Suprapubic skin (tissue), 4 donors: ENCODE measurements around the gene FOXO3. TPM values are rescaled to one million over a fixed set of nuclear protein-coding genes. Genes with fewer than 3 reads are reported as not detected.

Experiments used
- DNase-seq, 2 donors: peaks; one replicate each; pipeline ENCODE4 v3.0.0-alpha.2; 2019; ENCODE audit warnings: low spot score in 2 of 2
- H3K27ac ChIP-seq: fragments of 200-600 bp; sonication (generic); one replicate; pipeline ENCODE4 v1.5.1; 2019
- H3K27me3 ChIP-seq: fragments of 200-600 bp; sonication (generic); one replicate; pipeline ENCODE4 v1.5.1; 2019
- H3K36me3 ChIP-seq: fragments of 200-600 bp; sonication (generic); one replicate; pipeline ENCODE4 v1.5.1; 2019
- H3K4me1 ChIP-seq: fragments of 200-600 bp; sonication (generic); one replicate; pipeline ENCODE4 v1.5.1; 2019
- H3K4me3 ChIP-seq: fragments of 200-600 bp; sonication (generic); one replicate; pipeline ENCODE4 v1.5.1; 2019; ENCODE audit warnings: mild to moderate bottlenecking
- H3K9me3 ChIP-seq: fragments of 200-600 bp; sonication (generic); one replicate; pipeline ENCODE4 v1.5.1; 2019
- EP300 ChIP-seq: sonication (generic); formaldehyde crosslinking; IDR thresholded peaks from one replicate; pipeline ENCODE4 v1.6.1; 2017; ENCODE audit warnings: antibody characterized with exemption
- POLR2A ChIP-seq, 2 donors: fragments of 450-650 bp; IDR thresholded peaks; one replicate each; pipeline ENCODE4 v1.6.1; 2017; ENCODE audit warnings: antibody characterized with exemption in 2 of 2, mild to moderate bottlenecking in 2 of 2, moderate library complexity in 2 of 2
- POLR2AphosphoS5 ChIP-seq, 3 donors: sonication (generic); formaldehyde crosslinking; IDR thresholded peaks; one replicate each; pipeline ENCODE4 v1.6.1; 2017; ENCODE audit warnings: antibody characterized with exemption in 3 of 3
- WGBS: methylation state at CpG from one replicate; pipeline ENCODE4 v1.1.5; 2018; 5-methylcytosine and 5-hydroxymethylcytosine counted together
- total RNA-seq, 4 donors: library from RNA; depleted of rRNA; stranded (reverse); fragments of >200 nt; gene quantifications; one replicate each; pipeline ENCODE4 v1.1.0, GENCODE V29; 2016
- TF ChIP-seq, protein P1 (sequence below), 2 donors: fragments of 200-600 bp in 1 of 2; fragments of 450-650 bp in 1 of 2; sonication (generic) in 1 of 2; IDR thresholded peaks; one replicate each; pipeline ENCODE4 v1.5.1; 2016 to 2019; ENCODE audit warnings: antibody characterized with exemption in 2 of 2, mild to moderate bottlenecking in 1 of 2, moderate library complexity in 1 of 2

The FOXO3 gene
- total RNA-seq, 4 donors from 2014 or later: 103 to 141 (median 121) TPM

GRCh38 chr6:108714766-108715414 is 154.2 kb downstream of the FOXO3 start:
- Histone ChIP-seq H3K27me3 (no peaks in the 10 kb centered on the region), H3K9me3 (no peaks in the 10 kb centered on the region), H3K4me1 (peaks cover 8% of the 10 kb centered on the region), H3K36me3 (no peaks in the 10 kb centered on the region), H3K4me3 (no peak overlapping the region), H3K27ac (no peak overlapping the region)
- WGBS: 76% methylated on average over 9 of the region's 9 CpGs
- TF ChIP-seq, protein P1, sequence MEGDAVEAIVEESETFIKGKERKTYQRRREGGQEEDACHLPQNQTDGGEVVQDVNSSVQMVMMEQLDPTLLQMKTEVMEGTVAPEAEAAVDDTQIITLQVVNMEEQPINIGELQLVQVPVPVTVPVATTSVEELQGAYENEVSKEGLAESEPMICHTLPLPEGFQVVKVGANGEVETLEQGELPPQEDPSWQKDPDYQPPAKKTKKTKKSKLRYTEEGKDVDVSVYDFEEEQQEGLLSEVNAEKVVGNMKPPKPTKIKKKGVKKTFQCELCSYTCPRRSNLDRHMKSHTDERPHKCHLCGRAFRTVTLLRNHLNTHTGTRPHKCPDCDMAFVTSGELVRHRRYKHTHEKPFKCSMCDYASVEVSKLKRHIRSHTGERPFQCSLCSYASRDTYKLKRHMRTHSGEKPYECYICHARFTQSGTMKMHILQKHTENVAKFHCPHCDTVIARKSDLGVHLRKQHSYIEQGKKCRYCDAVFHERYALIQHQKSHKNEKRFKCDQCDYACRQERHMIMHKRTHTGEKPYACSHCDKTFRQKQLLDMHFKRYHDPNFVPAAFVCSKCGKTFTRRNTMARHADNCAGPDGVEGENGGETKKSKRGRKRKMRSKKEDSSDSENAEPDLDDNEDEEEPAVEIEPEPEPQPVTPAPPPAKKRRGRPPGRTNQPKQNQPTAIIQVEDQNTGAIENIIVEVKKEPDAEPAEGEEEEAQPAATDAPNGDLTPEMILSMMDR (IDR thresholded peaks at IDR 0.05): no peak
- no peak for TF ChIP-seq POLR2A (IDR thresholded peaks at IDR 0.05)
- no peak for TF ChIP-seq POLR2AphosphoS5 (IDR thresholded peaks at IDR 0.05)
- no peak for TF ChIP-seq EP300
- no peak for DNase-seq

DNA sequence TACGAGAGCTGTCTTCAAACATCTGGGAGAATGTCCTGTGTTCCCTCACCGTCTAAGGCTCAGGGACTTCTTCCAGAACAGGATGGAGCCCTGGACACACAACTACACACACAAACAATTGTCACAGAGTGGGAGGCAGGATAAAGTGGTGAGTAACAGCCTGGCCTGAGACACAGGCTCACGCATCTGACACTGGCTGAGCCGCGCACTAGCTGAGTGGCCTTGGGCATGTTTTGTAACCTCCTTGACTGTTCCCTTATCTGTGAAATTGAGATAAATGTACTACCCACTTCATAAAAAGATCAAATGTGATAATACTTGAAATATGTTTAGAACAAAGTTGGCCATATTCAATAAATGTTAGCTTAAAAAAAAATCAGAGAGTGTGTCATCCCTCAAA is 155.1 kb downstream of the FOXO3 start:
- WGBS: 86% methylated on average over 5 of the region's 5 CpGs
- no peaks in the 10 kb centered on the region for H3K27me3 ChIP-seq

DNA sequence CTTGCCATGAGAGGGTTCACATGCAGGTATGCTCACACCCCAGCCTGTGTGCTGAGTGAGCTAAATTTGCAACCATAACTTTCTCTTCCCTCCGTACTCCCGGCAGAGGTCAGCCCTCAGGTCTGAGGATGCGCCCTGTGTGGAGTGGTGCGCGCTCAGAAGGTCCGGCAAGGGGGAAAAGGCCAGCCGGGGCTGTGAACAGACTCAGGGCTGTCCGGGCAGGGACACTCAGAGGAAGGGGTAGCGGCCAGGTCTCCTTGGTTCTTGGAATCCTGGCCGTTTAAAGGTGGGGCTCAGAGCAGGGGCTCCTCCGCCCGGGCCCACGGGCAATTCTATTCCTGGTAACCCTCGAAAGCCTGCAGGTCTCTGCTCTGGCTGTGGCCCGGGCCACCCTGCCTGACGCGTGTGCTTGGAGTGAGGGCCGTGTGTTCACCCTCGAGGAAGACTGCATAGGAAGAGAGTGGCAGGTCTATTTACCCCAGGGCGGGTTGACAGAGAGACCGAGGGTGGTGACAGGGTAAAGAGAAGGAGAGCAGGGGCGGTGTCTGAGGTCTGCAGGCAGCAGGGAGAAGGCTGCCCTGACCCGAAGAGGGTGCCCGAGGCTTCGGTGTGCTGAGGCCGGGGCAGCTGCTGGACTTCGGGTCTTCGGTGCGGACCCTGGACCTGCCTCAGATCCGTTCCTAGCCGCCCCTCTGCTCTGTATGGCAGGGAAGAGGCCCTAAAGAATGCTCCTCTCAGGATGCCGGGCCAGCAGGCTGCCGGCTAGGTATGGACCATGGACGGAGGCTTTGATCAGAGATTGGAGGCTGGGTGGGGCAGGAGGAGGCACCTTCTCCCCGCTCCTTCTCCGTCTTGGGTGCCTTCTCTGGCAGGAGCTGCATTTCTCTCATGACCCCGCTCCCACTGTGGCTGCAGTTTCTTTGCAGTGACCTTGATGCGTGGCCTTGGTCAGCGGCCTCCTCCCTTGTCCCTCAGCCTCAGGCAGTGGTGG is 156.4 kb downstream of the FOXO3 start:
- no peaks in the 10 kb centered on the region for H3K27me3 ChIP-seq
- H3K4me1 ChIP-seq: peaks cover 8% of the 10 kb centered on the region
- no peaks in the 10 kb centered on the region for H3K9me3 ChIP-seq
- DNase-seq: peak in 1 of 2 donors; percentile 65
- no peak overlapping the region for H3K4me3 ChIP-seq
- 93% methylated on average over 38 of the region's 39 CpGs for WGBS
- no peak overlapping the region for H3K27ac ChIP-seq
- no peaks in the 10 kb centered on the region for H3K36me3 ChIP-seq
- TF ChIP-seq EP300 (no peak), POLR2AphosphoS5 (IDR thresholded peaks at IDR 0.05) (no peak), POLR2A (IDR thresholded peaks at IDR 0.05) (no peak)
- TF ChIP-seq, protein P1 (IDR thresholded peaks at IDR 0.05): no peak

More for the DNA sequence above, 155.1 kb downstream of the FOXO3 start:
- no peak for DNase-seq
- Histone ChIP-seq H3K27ac (no peak overlapping the region), H3K9me3 (no peaks in the 10 kb centered on the region), H3K36me3 (no peaks in the 10 kb centered on the region), H3K4me1 (peaks cover 8% of the 10 kb centered on the region), H3K4me3 (no peak overlapping the region)
- no peak for TF ChIP-seq EP300
- TF ChIP-seq, protein P1 (IDR thresholded peaks at IDR 0.05): no peak

- H3K27me3 ChIP-seq: no peaks in the 10 kb centered on the region
- no peaks in the 10 kb centered on the region for H3K36me3 ChIP-seq
- no peak overlapping the region for H3K27ac ChIP-seq
- no peaks in the 10 kb centered on the region for H3K9me3 ChIP-seq
- H3K4me1 ChIP-seq: peaks cover 6% of the 10 kb centered on the region
- no peak overlapping the region for H3K4me3 ChIP-seq
- WGBS: 73% methylated on average over 2 of the region's 3 CpGs
- DNase-seq: no peak
- TF ChIP-seq, protein P1 (IDR thresholded peaks at IDR 0.05): no peak
- no peak for TF ChIP-seq POLR2AphosphoS5 (IDR thresholded peaks at IDR 0.05)
- TF ChIP-seq POLR2A (IDR thresholded peaks at IDR 0.05): no peak
- no peak for TF ChIP-seq EP300
Measured at GRCh38 chr6:108719477-108719876, 158.8 kb downstream of the FOXO3 start.

- Histone ChIP-seq H3K4me1 (no peaks in the 10 kb centered on the region), H3K27ac (no peak overlapping the region), H3K4me3 (no peak overlapping the region), H3K9me3 (no peaks in the 10 kb centered on the region), H3K36me3 (no peaks in the 10 kb centered on the region), H3K27me3 (no peaks in the 10 kb centered on the region)
- no peak for DNase-seq
- TF ChIP-seq POLR2AphosphoS5 (IDR thresholded peaks at IDR 0.05) (no peak), EP300 (no peak), POLR2A (IDR thresholded peaks at IDR 0.05) (no peak)
- TF ChIP-seq, protein P1 (IDR thresholded peaks at IDR 0.05): no peak
- 54% methylated on average over 2 of the region's 2 CpGs for WGBS
Measured at GRCh38 chr6:108720827-108721226, 160.1 kb downstream of the FOXO3 start.
